OCI-LY7 (cell line): ENCODE results near the gene TLX2. TPM values are rescaled to one million over a fixed set of nuclear protein-coding genes. Genes with fewer than 3 reads are reported as not detected.

Experiments
- BruUV-seq: library from RNA; stranded (reverse); fragments of 400-500 nt; replicated peaks from 2 replicates; lab custom pipeline; 2021; lab: Mats Ljungman, UMichigan
- CTCF ChIA-PET: fragments of 300-600 bp; sonication (Branson Sonifier 250); formaldehyde crosslinking; loops from one replicate; lab custom pipeline; 2022; ENCODE audit warnings: antibody characterized with exemption; ENCODE audit not compliant: unreplicated experiment; lab: Charles Lee
- POLR2A ChIA-PET: fragments of 300-600 bp; sonication (Branson Sonifier 250); formaldehyde crosslinking; loops from one replicate; lab custom pipeline; 2022; ENCODE audit warnings: antibody characterized with exemption; lab: Charles Lee
- DNase-seq: peaks from one replicate; pipeline ENCODE4 v3.0.0-alpha.2; 2015; ENCODE audit warnings: low spot score
- H2AFZ ChIP-seq: fragments of 200-600 bp; sonication (generic), shearing (Covaris generic); 2 replicates; pipeline ENCODE4 v1.6.1; 2014; ENCODE audit warnings: mild to moderate bottlenecking, antibody characterized with exemption, low read length, moderate library complexity
- H3K27ac ChIP-seq: fragments of 200-600 bp; sonication (generic); 2 replicates; pipeline ENCODE4 v1.5.1; 2014; ENCODE audit warnings: mixed run types, low read depth, mild to moderate bottlenecking, moderate library complexity, low read length, inconsistent platforms; ENCODE audit not compliant: poor library complexity, severe bottlenecking
- H3K36me3 ChIP-seq: fragments of 200-600 bp; sonication (generic); 2 replicates; pipeline ENCODE4 v1.6.1; 2014; ENCODE audit warnings: mild to moderate bottlenecking, antibody characterized with exemption, low read length, moderate library complexity, mixed read lengths; ENCODE audit not compliant: insufficient read depth
- H3K4me1 ChIP-seq: fragments of 200-600 bp; sonication (generic); 2 replicates; pipeline ENCODE4 v1.5.1; 2014; ENCODE audit warnings: mild to moderate bottlenecking, low read length; ENCODE audit not compliant: insufficient read depth, poor library complexity, severe bottlenecking
- H3K4me2 ChIP-seq: fragments of 200-600 bp; sonication (generic); 2 replicates; pipeline ENCODE4 v1.6.1; 2014; ENCODE audit warnings: mild to moderate bottlenecking, low read length
- H3K4me3 ChIP-seq: fragments of 200-600 bp; sonication (generic); 2 replicates; pipeline ENCODE4 v1.5.1; 2014; ENCODE audit warnings: mild to moderate bottlenecking, low read depth, low read length; ENCODE audit not compliant: poor library complexity, severe bottlenecking
- H3K79me2 ChIP-seq: fragments of 200-600 bp; sonication (generic); 2 replicates; pipeline ENCODE4 v1.6.1; 2016; ENCODE audit warnings: low read depth, mild to moderate bottlenecking, low read length, moderate library complexity, mixed read lengths; ENCODE audit not compliant: insufficient read depth
- H3K9me2 ChIP-seq: fragments of 200-600 bp; sonication (generic); 2 replicates; pipeline ENCODE4 v1.6.1; 2016; ENCODE audit warnings: mild to moderate bottlenecking, low read length, mixed read lengths; ENCODE audit not compliant: insufficient read depth
- H3K9me3 ChIP-seq: fragments of 200-600 bp; sonication (generic); 2 replicates; pipeline ENCODE4 v1.6.1; 2014; ENCODE audit warnings: mild to moderate bottlenecking, mixed run types, low read length, mixed read lengths
- H4K20me1 ChIP-seq: fragments of 200-600 bp; sonication (generic); 2 replicates; pipeline ENCODE4 v1.6.1; 2014; ENCODE audit warnings: mild to moderate bottlenecking, antibody characterized with exemption, low read length, moderate library complexity, mixed read lengths; ENCODE audit not compliant: insufficient read depth
- EZH2phosphoT487 ChIP-seq: fragments of 200-600 bp; sonication (generic); IDR thresholded peaks from 2 replicates; pipeline ENCODE4 v1.6.1; 2018; ENCODE audit warnings: low read depth, borderline replicate concordance, mild to moderate bottlenecking, mixed run types, antibody characterized with exemption, low read length, moderate library complexity, mixed read lengths
- intact Hi-C: fragments of 100-400 bp; cut with micrococcal nuclease; formaldehyde crosslinking; loops from one replicate; pipeline ENCODE4 v1.10.0; 2022; ENCODE audit not compliant: unreplicated experiment
- total RNA-seq, 2 experiments: library from RNA; depleted of rRNA in 1 of 2; stranded (reverse); fragments of >200 nt in 1 of 2; shearing (Covaris generic) in 1 of 2; gene quantifications; 2 replicates each; pipeline ENCODE4 v1.2.3, GENCODE V29; 2014 to 2022
- TF ChIP-seq, protein P1 (sequence below): fragments of 200-600 bp; sonication (generic); conservative IDR thresholded peaks from 2 replicates; pipeline ENCODE4 v1.5.1; 2014; ENCODE audit warnings: mild to moderate bottlenecking, antibody characterized with exemption, low read length, moderate library complexity, mixed read lengths

TLX2 gene
- total RNA-seq, 2 experiments from 2014 or later = not detected

DNA sequence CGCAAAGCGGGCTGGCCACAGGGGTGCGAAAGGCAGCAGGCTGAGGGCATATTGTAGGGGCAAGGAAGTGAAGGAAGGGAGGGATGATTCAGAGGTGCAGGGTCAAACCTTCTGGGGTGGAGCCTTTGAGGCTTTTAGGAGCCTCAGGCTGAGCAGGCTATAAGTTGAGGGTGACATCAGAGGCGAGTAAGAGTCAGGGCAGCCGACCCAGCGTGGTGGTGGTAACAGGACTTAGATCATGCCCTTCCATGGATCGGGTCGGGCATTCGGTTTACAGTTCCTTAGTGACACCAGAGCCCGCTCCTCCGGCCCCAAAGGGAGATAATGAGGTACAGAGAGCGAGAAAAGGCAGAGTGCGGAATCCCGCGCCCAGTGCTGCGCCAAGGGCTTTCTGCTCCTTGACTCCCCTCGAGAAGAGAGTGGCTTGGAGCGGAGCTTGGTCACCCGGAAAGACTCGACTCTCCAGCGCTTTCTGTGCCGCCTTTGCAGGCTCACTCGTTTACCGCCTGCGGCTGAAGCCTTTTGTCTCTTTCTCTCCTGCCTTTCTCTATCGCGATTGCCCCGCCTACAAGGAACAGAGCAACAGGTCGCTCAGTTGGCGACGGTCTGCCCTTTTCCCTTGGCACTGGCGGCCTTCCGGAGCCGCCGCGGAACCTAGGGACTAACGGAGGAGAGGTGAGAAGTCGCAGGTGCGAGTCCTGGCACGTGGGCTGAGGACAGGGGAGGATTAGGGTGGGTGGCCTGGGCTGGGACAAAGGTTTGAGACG, 15.6 kb upstream of the TLX2 start:
- peaks cover 9% of the 10 kb centered on the region for H3K4me1 ChIP-seq
- H3K36me3 ChIP-seq = peaks cover 8% of the 10 kb centered on the region
- POLR2A ChIA-PET = no interaction called here
- no peaks in the 10 kb centered on the region for H3K9me3 ChIP-seq
- H2AFZ ChIP-seq = no peak overlapping the region
- BruUV-seq = no TSS peak
- no peaks in the 10 kb centered on the region for H3K9me2 ChIP-seq
- H4K20me1 ChIP-seq = no peaks in the 10 kb centered on the region
- H3K4me3 ChIP-seq = no peak overlapping the region
- peak overlapping the region; percentile 16; the same call in 1 of the 2 replicates for H3K4me2 ChIP-seq
- H3K27ac ChIP-seq = no peak overlapping the region
- peak; percentile 83 for TF ChIP-seq EZH2phosphoT487
- TF ChIP-seq, protein P1, sequence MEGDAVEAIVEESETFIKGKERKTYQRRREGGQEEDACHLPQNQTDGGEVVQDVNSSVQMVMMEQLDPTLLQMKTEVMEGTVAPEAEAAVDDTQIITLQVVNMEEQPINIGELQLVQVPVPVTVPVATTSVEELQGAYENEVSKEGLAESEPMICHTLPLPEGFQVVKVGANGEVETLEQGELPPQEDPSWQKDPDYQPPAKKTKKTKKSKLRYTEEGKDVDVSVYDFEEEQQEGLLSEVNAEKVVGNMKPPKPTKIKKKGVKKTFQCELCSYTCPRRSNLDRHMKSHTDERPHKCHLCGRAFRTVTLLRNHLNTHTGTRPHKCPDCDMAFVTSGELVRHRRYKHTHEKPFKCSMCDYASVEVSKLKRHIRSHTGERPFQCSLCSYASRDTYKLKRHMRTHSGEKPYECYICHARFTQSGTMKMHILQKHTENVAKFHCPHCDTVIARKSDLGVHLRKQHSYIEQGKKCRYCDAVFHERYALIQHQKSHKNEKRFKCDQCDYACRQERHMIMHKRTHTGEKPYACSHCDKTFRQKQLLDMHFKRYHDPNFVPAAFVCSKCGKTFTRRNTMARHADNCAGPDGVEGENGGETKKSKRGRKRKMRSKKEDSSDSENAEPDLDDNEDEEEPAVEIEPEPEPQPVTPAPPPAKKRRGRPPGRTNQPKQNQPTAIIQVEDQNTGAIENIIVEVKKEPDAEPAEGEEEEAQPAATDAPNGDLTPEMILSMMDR = no peak
- no peaks in the 10 kb centered on the region for H3K79me2 ChIP-seq
- intact Hi-C loops = no loop called here
- DNase-seq = no peak
- CTCF ChIA-PET = no interaction called here

DNA sequence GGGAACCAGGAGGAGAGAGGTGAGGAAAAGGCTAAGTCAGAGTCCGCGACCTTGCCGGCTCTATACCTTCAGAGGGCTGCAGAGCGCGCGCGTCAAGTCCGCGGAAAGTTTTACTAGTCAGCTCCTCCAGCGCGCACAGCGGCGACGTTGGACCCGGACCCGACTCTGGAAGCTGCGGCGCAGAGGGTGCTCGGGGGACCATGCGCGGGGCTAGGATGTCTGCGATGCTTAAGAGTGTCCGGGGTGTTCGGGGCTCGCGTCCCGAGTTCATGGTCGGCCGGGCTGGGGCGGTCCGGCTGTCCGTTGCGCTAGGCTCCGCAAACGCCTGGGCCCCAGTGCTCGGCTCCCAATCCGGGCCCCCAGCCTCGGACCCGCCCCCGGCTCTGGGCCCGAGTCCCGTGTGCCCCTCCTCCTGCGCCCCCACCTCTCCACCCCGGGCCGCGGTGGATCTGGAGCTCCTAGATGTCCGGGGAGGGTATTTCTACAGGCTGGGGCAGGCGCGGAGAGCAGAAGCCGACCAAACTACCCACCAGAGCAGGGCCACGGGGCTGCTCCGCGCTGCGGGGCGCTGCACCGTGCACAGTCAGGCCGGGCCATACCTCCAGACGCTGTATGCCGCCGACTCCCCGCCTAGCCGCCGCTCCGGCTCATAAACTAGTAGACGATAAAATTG, 14.8 kb upstream of the TLX2 start, which contains the start of gene LBX2:
LBX2 (minus strand) TSS at position 337 of the 673 bp plus-strand sequence; CDS start at position 271, 66 bp downstream.
- Histone ChIP-seq H3K36me3 (0 out of 2 replicates have a peak, but pooled peaks cover under 1% of the 10 kb centered on the region), H3K4me1 (peaks cover 9% of the 10 kb centered on the region), H3K9me2 (no peaks in the 10 kb centered on the region), H4K20me1 (no peaks in the 10 kb centered on the region), H3K4me2 (peak within 1 kb of the TSS; percentile 16; the same call in 1 of the 2 replicates), H3K79me2 (no peaks in the 10 kb centered on the region), H3K4me3 (no peak within 1 kb of the TSS), H3K9me3 (no peaks in the 10 kb centered on the region), H2AFZ (no peak within 1 kb of the TSS), H3K27ac (no peak within 1 kb of the TSS)
- no peak for TF ChIP-seq EZH2phosphoT487
- TF ChIP-seq, protein P1 = no peak
- no peak for DNase-seq
- intact Hi-C loops = no loop called here
- ChIA-PET POLR2A (no interaction called here), CTCF (no interaction called here)
- BruUV-seq = no TSS peak
